H9 (cell line): ENCODE data around the gene DNAH5. TPM values are rescaled to one million over a fixed set of nuclear protein-coding genes. Genes with fewer than 3 reads are reported as not detected.

Experiments used
- DNase-seq: peaks from one replicate; pipeline ENCODE4 v3.0.0-alpha.2; 2017
- H2AFZ ChIP-seq: one replicate; pipeline ENCODE4 v1.6.1; 2013; ENCODE audit warnings: mild to moderate bottlenecking, low read length, control low read depth, moderate library complexity
- H2AK5ac ChIP-seq: 2 replicates; pipeline ENCODE4 v1.6.1; 2013; ENCODE audit warnings: low read length, control low read depth, mixed read lengths; ENCODE audit not compliant: insufficient read length
- H2BK120ac ChIP-seq: one replicate; pipeline ENCODE4 v1.6.1; 2013; ENCODE audit warnings: low read depth, mild to moderate bottlenecking, low read length, control low read depth, inconsistent platforms; ENCODE audit not compliant: poor library complexity, severe bottlenecking
- H2BK12ac ChIP-seq: 2 replicates; pipeline ENCODE4 v1.6.1; 2013; ENCODE audit warnings: low read length, control low read depth, mixed read lengths, low read depth; ENCODE audit not compliant: insufficient read length
- H2BK15ac ChIP-seq: 2 replicates; pipeline ENCODE4 v1.6.1; 2013; ENCODE audit warnings: low read depth, low read length, control low read depth
- H2BK20ac ChIP-seq: one replicate; pipeline ENCODE4 v1.6.1; 2013; ENCODE audit warnings: low read depth, mild to moderate bottlenecking, low read length, control low read depth, inconsistent platforms; ENCODE audit not compliant: poor library complexity, severe bottlenecking
- H2BK5ac ChIP-seq: 2 replicates; pipeline ENCODE4 v1.6.1; 2013; ENCODE audit warnings: low read length, control low read depth, mixed read lengths; ENCODE audit not compliant: insufficient read length
- H3K14ac ChIP-seq: 2 replicates; pipeline ENCODE4 v1.6.1; 2013; ENCODE audit warnings: low read length, control low read depth; ENCODE audit not compliant: insufficient read depth
- H3K18ac ChIP-seq: 2 replicates; pipeline ENCODE4 v1.6.1; 2013; ENCODE audit warnings: low read depth, mild to moderate bottlenecking, mixed read lengths, low read length, control low read depth; ENCODE audit not compliant: insufficient read length
- H3K23ac ChIP-seq: 2 replicates; pipeline ENCODE4 v1.6.1; 2013; ENCODE audit warnings: low read length, control low read depth, mixed read lengths, low read depth; ENCODE audit not compliant: insufficient read length
- H3K23me2 ChIP-seq: 2 replicates; pipeline ENCODE4 v1.6.1; 2013; ENCODE audit warnings: low read depth, mild to moderate bottlenecking, mixed read lengths, low read length, control low read depth; ENCODE audit not compliant: insufficient read length, poor library complexity, severe bottlenecking
- H3K27ac ChIP-seq: 2 replicates; pipeline ENCODE4 v1.5.1; 2013; ENCODE audit warnings: low read length, control low read depth, mixed read lengths, low read depth; ENCODE audit not compliant: insufficient read length
- H3K27me3 ChIP-seq: 2 replicates; pipeline ENCODE4 v1.6.1; 2013; ENCODE audit warnings: low read length, control low read depth, inconsistent platforms; ENCODE audit not compliant: insufficient read depth
- H3K4ac ChIP-seq: 2 replicates; pipeline ENCODE4 v1.6.1; 2013; ENCODE audit warnings: low read depth, mild to moderate bottlenecking, control low read depth, inconsistent platforms, low read length, moderate library complexity
- H3K4me1 ChIP-seq: 2 replicates; pipeline ENCODE4 v1.6.1; 2013; ENCODE audit warnings: low read length, control low read depth, inconsistent platforms; ENCODE audit not compliant: insufficient read depth
- H3K4me2 ChIP-seq: 2 replicates; pipeline ENCODE4 v1.6.1; 2013; ENCODE audit warnings: low read length, control low read depth, mixed read lengths; ENCODE audit not compliant: insufficient read length, insufficient read depth
- H3K56ac ChIP-seq: 2 replicates; pipeline ENCODE4 v1.6.1; 2013; ENCODE audit warnings: low read depth, mild to moderate bottlenecking, mixed read lengths, low read length, control low read depth; ENCODE audit not compliant: insufficient read length
- H3K79me1 ChIP-seq: 2 replicates; pipeline ENCODE4 v1.6.1; 2013; ENCODE audit warnings: low read depth, mild to moderate bottlenecking, moderate library complexity, low read length, control low read depth, inconsistent platforms; ENCODE audit not compliant: insufficient read depth, poor library complexity, severe bottlenecking
- H3K79me2 ChIP-seq: 2 replicates; pipeline ENCODE4 v1.6.1; 2013; ENCODE audit warnings: low read length, control low read depth, inconsistent platforms; ENCODE audit not compliant: insufficient read depth
- H3K9ac ChIP-seq: 2 replicates; pipeline ENCODE4 v1.6.1; 2013; ENCODE audit warnings: low read length, control low read depth, mixed read lengths; ENCODE audit not compliant: insufficient read length; ENCODE audit errors: extremely low read depth
- H3K9me3 ChIP-seq: one replicate; pipeline ENCODE4 v1.6.1; 2013; ENCODE audit warnings: low read depth, low read length, inconsistent platforms; ENCODE audit not compliant: control insufficient read depth
- H3T11ph ChIP-seq: one replicate; pipeline ENCODE4 v1.6.1; 2013; ENCODE audit warnings: mild to moderate bottlenecking, low read length, control low read depth, inconsistent platforms
- H4K20me1 ChIP-seq: one replicate; pipeline ENCODE4 v1.6.1; 2013; ENCODE audit not compliant: control insufficient read depth, insufficient read length, insufficient read depth
- H4K5ac ChIP-seq: 2 replicates; pipeline ENCODE4 v1.6.1; 2013; ENCODE audit warnings: low read depth, mild to moderate bottlenecking, mixed read lengths, low read length, control low read depth; ENCODE audit not compliant: insufficient read length
- H4K8ac ChIP-seq: replicated peaks from 2 replicates; pipeline ENCODE4 v1.6.1; 2013; ENCODE audit warnings: low read length, control low read depth, mixed read lengths, low read depth; ENCODE audit not compliant: insufficient read length
- H4K91ac ChIP-seq: 2 replicates; pipeline ENCODE4 v1.6.1; 2013; ENCODE audit warnings: low read depth, mild to moderate bottlenecking, moderate library complexity, mixed read lengths, low read length, control low read depth; ENCODE audit not compliant: insufficient read length
- H3K27ac Mint-ChIP-seq, 3 experiments: 2 replicates in 2 of 3; 3 replicates in 1 of 3; pipeline ENCODE4 v1.8.0; 2020 to 2021; ENCODE audit warnings: mixed read lengths in 3 of 3, mild to moderate bottlenecking in 1 of 3, moderate library complexity in 1 of 3
- H3K27me3 Mint-ChIP-seq: 2 replicates; pipeline ENCODE4 v1.8.0; 2021; ENCODE audit warnings: low read depth, mild to moderate bottlenecking, moderate library complexity, mixed read lengths
- H3K36me3 Mint-ChIP-seq, 3 experiments: 2 replicates in 2 of 3; 3 replicates in 1 of 3; pipeline ENCODE4 v1.8.0; 2020 to 2021; ENCODE audit warnings: low read depth in 3 of 3, mixed read lengths in 3 of 3; ENCODE audit not compliant: insufficient read depth in 1 of 3
- H3K4me1 Mint-ChIP-seq, 2 experiments: 2 replicates each; pipeline ENCODE4 v1.8.0; 2020; ENCODE audit warnings: mixed read lengths in 2 of 2
- H3K4me3 Mint-ChIP-seq, 2 experiments: 2 replicates in 1 of 2; 3 replicates in 1 of 2; pipeline ENCODE4 v1.8.0; 2020 to 2021; ENCODE audit warnings: mild to moderate bottlenecking in 2 of 2, mixed read lengths in 2 of 2, moderate library complexity in 1 of 2
- H3K9me3 Mint-ChIP-seq, 2 experiments: 2 replicates in 1 of 2; 3 replicates in 1 of 2; pipeline ENCODE4 v1.8.0; 2020; ENCODE audit warnings: mild to moderate bottlenecking in 2 of 2, mixed read lengths in 2 of 2, moderate library complexity in 1 of 2
- WGBS: extraction: QIAGEN DNeasy Blood & Tissue Kit; methylation state at CpG from one replicate; pipeline ENCODE4 v1.1.7; 2013; ENCODE audit warnings: missing lambda C conversion rate, low lambda C conversion rate, mixed read lengths; ENCODE audit not compliant: insufficient read length; ENCODE audit errors: extremely low coverage; 5-methylcytosine and 5-hydroxymethylcytosine counted together
- total RNA-seq: library from RNA; stranded (reverse); gene quantifications from 2 replicates; pipeline ENCODE4 v1.2.1, GENCODE V29; 2021
- TF ChIP-seq, protein P1 (sequence below): fragments of 200-600 bp; sonication (generic); conservative IDR thresholded peaks from 3 replicates; pipeline ENCODE4 v1.8.0; 2021; ENCODE audit warnings: antibody characterized with exemption, mild to moderate bottlenecking

DNAH5 gene
- total RNA-seq, 1 experiment from 2014 or later = 0.50 TPM

DNA sequence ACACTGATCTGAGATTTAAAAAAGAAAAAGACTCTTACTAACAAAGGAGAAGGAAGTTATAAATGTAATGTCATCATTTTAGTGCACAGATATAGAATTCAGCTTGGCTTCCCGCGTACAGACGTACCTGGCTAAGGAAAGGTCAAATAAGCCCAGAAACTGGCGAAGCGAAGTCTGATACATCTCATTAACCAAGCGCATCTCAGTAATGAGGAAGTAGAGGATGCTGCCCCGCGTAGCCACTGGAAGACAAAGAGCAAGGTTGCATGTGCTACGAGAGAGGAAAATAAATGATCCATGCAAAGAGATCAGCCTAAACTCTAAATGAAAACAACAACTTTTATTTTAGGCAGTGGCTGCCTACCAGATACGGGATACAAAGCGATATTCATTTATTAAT lies 208.8 kb downstream of the DNAH5 start:
- TF ChIP-seq, protein P1, sequence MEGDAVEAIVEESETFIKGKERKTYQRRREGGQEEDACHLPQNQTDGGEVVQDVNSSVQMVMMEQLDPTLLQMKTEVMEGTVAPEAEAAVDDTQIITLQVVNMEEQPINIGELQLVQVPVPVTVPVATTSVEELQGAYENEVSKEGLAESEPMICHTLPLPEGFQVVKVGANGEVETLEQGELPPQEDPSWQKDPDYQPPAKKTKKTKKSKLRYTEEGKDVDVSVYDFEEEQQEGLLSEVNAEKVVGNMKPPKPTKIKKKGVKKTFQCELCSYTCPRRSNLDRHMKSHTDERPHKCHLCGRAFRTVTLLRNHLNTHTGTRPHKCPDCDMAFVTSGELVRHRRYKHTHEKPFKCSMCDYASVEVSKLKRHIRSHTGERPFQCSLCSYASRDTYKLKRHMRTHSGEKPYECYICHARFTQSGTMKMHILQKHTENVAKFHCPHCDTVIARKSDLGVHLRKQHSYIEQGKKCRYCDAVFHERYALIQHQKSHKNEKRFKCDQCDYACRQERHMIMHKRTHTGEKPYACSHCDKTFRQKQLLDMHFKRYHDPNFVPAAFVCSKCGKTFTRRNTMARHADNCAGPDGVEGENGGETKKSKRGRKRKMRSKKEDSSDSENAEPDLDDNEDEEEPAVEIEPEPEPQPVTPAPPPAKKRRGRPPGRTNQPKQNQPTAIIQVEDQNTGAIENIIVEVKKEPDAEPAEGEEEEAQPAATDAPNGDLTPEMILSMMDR = no peak
- no peak overlapping the region for H2BK12ac ChIP-seq
- no peaks in the 10 kb centered on the region for H3K4me1 Mint-ChIP-seq

More for the DNA sequence above, 208.8 kb downstream of the DNAH5 start:
- Mint-ChIP-seq H3K27me3 (no peaks in the 10 kb centered on the region), H3K36me3 (no peaks in the 10 kb centered on the region), H3K9me3 (no peaks in the 10 kb centered on the region; a peak in 2 of 5 replicates), H3K27ac (no peak overlapping the region), H3K4me3 (no peak overlapping the region)
- Histone ChIP-seq H2BK15ac (no peak overlapping the region), H2AK5ac (no peak overlapping the region), H4K20me1 (no peaks in the 10 kb centered on the region), H3K4me1 (no peaks in the 10 kb centered on the region), H3K23me2 (no peaks in the 10 kb centered on the region), H3K27me3 (no peaks in the 10 kb centered on the region), H3K4me2 (no peak overlapping the region), H3K79me2 (no peaks in the 10 kb centered on the region), H3K18ac (no peak overlapping the region), H3K23ac (no peak overlapping the region), H2AFZ (no peak overlapping the region), H3T11ph (no peak overlapping the region), H3K56ac (no peak overlapping the region), H3K79me1 (no peaks in the 10 kb centered on the region), H3K9me3 (no peaks in the 10 kb centered on the region), H2BK120ac (no peak overlapping the region), H3K27ac (no peak overlapping the region), H3K4ac (no peak overlapping the region), H4K91ac (no peak overlapping the region), H3K9ac (no peak overlapping the region), H4K5ac (no peak overlapping the region), H2BK5ac (no peak overlapping the region), H4K8ac (no peak overlapping the region), H2BK20ac (no peak overlapping the region), H3K14ac (no peak overlapping the region)
- no peak for DNase-seq
- WGBS = no CpG with 5 or more reads among the region's 11 CpGs
